ENCODE results near the gene MTA2. TPM values are rescaled to one million over a fixed set of nuclear protein-coding genes. Genes with fewer than 3 reads are reported as not detected.
"Not testable (repeated sequence)": the region's sequence is repeated elsewhere in the genome, so short reads cannot be mapped to it uniquely, and the experiment has no call there.

MTA2 gene
- total RNA-seq, 4 donors from 2014 or later, result 77.1 to 172 (median 89.6) TPM

DNA sequence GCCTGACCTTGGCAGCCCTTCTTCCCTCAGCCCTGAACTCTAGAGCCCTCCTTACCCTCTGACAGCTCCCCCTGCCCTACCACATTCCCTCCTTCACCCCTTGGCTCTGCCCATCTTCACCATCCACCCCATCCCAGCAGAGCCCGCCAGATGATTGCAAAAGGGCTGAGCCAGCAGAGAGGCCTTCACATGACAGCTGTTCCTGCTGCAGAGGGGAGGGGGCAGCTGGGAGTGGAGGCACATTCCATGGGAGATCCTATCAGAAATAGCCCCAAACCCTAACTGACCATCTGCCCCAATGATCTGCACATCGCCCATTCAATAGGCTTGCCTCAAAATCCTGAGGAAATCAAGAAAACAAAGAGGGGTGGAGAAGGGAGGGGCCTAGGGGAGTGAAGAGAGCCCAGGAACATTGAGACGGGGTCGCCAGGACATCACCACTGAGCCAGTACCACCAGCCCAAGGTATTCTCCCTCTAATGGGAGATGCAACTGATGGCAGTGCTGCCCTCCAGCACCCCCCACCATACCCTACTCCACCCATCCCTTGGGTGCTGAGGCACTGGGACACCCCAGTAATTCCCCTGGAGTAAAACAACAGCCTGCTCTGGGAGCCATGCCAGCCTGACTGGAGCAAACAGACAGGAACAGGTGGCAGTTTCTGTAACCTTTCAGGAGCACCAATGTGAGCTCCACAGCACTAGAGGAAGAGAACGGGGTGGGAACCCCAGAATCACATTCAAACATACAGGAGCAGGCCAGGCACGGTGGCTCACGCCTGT lies 47.1 kb downstream of the MTA2 start:
- DNase-seq (ENCODE audit: low spot score), result no peak
- TF ChIP-seq, protein P1, sequence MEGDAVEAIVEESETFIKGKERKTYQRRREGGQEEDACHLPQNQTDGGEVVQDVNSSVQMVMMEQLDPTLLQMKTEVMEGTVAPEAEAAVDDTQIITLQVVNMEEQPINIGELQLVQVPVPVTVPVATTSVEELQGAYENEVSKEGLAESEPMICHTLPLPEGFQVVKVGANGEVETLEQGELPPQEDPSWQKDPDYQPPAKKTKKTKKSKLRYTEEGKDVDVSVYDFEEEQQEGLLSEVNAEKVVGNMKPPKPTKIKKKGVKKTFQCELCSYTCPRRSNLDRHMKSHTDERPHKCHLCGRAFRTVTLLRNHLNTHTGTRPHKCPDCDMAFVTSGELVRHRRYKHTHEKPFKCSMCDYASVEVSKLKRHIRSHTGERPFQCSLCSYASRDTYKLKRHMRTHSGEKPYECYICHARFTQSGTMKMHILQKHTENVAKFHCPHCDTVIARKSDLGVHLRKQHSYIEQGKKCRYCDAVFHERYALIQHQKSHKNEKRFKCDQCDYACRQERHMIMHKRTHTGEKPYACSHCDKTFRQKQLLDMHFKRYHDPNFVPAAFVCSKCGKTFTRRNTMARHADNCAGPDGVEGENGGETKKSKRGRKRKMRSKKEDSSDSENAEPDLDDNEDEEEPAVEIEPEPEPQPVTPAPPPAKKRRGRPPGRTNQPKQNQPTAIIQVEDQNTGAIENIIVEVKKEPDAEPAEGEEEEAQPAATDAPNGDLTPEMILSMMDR (IDR thresholded peaks at IDR 0.05), result no peak

DNA sequence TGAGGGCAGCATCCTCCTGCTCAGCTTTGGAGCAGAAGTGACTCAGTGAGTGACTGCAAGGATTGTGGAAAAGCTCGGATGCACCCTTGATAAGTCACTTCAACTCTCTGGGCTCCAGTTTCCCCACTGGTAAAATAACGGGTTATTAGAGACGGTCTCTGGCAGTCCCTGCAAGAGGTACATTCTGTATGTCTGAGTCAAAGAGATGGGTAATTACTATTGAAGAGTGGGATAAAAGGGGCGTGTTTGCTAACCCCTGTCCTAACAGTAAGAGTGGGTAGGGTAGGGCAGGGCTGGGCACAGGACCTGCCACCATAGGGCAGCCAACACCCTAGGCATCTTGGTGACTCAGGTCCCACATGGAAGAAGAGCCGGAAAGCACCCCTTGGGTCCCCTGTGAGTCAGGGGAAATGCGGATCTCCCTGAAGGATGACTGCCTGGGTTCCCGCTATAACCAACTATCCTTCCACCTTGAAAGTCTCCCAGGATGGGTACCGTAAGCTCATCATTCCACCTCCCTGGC lies 47.8 kb downstream of the MTA2 start:
- ATAC-seq (ENCODE audit: low FRiP score) (peak; percentile 38), DNase-seq (ENCODE audit: low spot score) (no peak)
- TF ChIP-seq, protein P1 (IDR thresholded peaks at IDR 0.05), result no peak

More for the DNA sequence above, 47.1 kb downstream of the MTA2 start:
- no peak for ATAC-seq (ENCODE audit: low FRiP score)

DNA sequence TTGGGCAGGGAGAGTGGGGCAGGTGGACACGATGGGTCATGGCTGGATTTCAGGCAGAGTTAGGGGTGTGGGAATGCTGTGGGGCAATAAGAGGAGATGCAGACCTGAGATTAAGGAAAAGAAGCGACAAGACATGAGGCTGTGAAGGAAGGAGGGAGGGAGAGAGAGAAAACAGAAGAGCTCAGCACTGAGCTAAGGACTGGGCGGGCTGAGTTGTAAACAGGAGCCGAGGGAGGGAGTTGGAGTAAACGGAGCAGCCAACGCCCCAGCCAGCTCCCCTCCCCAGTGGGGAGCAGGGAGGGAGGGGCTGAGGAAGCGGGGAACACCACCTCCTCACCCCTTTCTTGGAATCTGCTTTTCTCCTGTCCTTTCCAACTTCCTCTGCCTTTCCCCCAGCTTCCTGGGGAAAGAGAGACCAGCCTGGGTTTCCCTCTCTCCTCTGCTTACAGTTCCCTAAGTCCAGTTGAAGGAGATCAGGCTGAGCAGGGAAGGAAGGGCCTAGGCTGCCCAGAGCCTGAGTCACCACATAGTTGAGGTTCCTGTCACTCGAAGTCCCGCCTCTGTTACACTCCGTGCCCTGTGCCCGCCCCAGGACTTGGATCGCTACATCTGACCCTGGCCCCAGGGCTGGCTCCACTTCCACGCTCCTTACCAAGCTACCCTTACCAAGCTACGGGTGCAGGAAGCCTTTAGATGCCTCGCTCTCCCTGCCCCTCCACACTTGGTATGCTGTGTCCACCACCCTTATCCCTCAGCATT lies 48.4 kb downstream of the MTA2 start:
- DNase-seq (ENCODE audit: low spot score) (no peak), ATAC-seq (ENCODE audit: low FRiP score) (peak; percentile 77)
- TF ChIP-seq, protein P1 (IDR thresholded peaks at IDR 0.05), result no peak

DNA sequence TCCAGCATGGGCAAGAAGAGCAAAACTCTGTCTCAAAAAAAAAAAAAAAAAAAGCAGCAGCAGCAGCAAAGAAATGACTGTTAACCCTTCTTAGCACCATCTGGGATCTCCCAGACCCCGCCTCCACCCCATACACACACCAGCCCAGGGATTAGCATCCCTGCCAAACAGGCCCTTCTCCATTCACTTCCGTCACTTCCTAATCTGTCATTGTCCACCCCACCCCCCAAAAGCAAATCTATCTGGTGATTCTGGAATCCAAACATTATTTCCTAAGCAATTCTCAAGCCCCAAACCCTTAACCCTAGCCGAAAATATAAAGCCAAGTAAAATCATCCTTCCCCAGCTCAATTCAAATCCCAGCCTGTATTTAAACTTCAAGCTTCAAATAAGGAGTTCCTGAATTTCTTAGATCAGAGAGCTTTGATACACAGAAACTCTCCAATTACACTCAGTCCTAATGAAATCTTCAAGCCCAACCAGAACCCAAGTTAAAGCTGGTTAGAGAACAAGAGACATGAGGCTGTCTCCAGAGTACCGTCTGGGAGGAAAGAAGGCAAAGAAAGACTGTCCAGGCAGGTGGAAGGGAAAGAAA lies 49.1 kb downstream of the MTA2 start:
- TF ChIP-seq, protein P1 (IDR thresholded peaks at IDR 0.05), result no peak
- ATAC-seq (ENCODE audit: low FRiP score) (no peak), DNase-seq (ENCODE audit: low spot score) (no peak)

DNA sequence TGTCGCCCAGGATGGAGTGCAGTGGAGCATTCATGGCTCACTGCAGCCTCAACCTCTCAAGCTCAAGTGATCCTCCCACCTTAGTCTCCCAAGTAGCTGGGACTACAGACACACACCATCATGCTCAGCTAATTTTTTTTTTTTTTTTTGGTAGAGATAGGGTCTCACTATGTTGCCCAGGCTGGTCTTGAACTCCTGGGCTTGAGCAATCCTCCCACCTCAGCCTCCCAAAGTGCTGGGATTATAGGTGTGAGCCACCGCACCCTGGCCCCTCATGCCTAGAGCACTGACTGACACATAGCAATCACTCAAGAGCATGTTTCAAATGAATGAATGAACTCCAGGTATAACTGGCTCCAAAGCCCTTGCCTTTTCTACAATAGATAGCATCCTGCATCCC lies 51.2 kb downstream of the MTA2 start:
- DNase-seq (ENCODE audit: low spot score); ATAC-seq (ENCODE audit: low FRiP score): not testable (repeated sequence)

DNA sequence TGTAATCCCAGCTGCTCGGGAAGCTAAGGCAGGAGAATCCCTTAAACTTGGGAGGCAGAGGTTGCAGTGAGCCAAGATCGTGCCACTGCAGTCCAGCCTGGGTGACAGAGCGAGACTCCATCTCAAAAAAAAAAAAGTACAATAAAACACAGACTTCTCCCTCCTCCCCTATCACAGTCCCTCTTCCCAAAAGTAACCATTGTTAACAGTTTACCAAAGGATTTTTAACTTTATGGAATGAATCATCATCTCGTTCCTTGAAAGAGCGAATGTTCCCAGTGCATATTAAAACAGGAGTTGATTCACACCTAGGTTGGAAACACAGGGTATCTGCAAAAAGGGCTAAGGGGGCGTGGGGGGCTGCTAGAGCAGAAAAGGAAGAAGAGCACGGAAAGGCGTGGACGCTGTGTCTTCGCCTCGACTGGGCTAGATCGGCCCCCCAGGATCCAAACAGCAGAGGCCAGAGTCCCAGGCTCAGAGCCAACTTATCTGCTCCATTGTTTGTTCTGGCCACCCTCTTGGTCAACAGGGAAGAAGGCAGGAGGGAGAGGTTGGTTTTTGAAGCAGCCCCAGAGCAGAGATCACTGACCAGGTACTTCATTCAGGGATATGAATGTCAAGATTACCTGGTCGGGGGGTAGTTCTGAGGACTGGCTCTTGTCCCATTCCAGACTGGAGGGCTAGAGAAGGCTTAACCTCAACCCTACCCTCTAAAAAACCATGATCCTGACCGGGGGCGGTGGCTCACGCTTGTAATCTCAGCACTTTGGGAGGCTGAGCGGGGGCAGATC lies 52.9 kb downstream of the MTA2 start:
- TF ChIP-seq, protein P1 (IDR thresholded peaks at IDR 0.05), result no peak
- ATAC-seq (ENCODE audit: low FRiP score) (no peak), DNase-seq (ENCODE audit: low spot score) (no peak)
